ELR (cell line): ENCODE results near the gene GRK3.
"Not testable (repeated sequence)": the region's sequence is repeated elsewhere in the genome, so short reads cannot be mapped to it uniquely, and the experiment has no call there.

Experiments
- DNase-seq: peaks from one replicate; pipeline ENCODE4 v3.0.0-alpha.2; 2015; ENCODE audit warnings: low read depth

The GRK3 gene

GRCh38 chr22:25564320-25564978, at the start of gene GRK3:
Gene GRK3, plus strand, starts transcription at chr22:25564675. Its CDS starts 366 bp downstream, at chr22:25565041.
- DNase-seq: peak; percentile 66

- DNase-seq: no peak
Measured at GRCh38 chr22:25518000-25518663, 46.3 kb upstream of the GRK3 start.

GRCh38 chr22:25525376-25525775, 39.1 kb upstream of the GRK3 start:
- DNase-seq: no peak

- not testable (repeated sequence) for DNase-seq
Measured at GRCh38 chr22:25525804-25526584, 38.5 kb upstream of the GRK3 start.

- DNase-seq: peak; percentile 33
Measured at GRCh38 chr22:25527016-25527415, 37.5 kb upstream of the GRK3 start.

GRCh38 chr22:25528068-25528467, 36.4 kb upstream of the GRK3 start:
- not testable (repeated sequence) for DNase-seq

GRCh38 chr22:25529059-25529458, 35.4 kb upstream of the GRK3 start:
- DNase-seq: not testable (repeated sequence)

GRCh38 chr22:25529541-25530137, 34.8 kb upstream of the GRK3 start:
- DNase-seq: not testable (repeated sequence)

GRCh38 chr22:25531677-25532076, 32.8 kb upstream of the GRK3 start:
- not testable (repeated sequence) for DNase-seq

GRCh38 chr22:25534724-25535123, 29.8 kb upstream of the GRK3 start:
- no peak for DNase-seq

- no peak for DNase-seq
Measured at GRCh38 chr22:25536589-25536988, 27.9 kb upstream of the GRK3 start.

GRCh38 chr22:25540166-25540907, 24.1 kb upstream of the GRK3 start:
- no peak for DNase-seq

GRCh38 chr22:25540908-25541660, 23.4 kb upstream of the GRK3 start:
- DNase-seq: no peak

GRCh38 chr22:25542191-25542590, 22.3 kb upstream of the GRK3 start:
- no peak for DNase-seq

- DNase-seq: no peak
Measured at GRCh38 chr22:25542720-25543402, 21.6 kb upstream of the GRK3 start.

GRCh38 chr22:25545146-25545545, 19.3 kb upstream of the GRK3 start:
- no peak for DNase-seq

- DNase-seq: no peak
Measured at GRCh38 chr22:25545672-25546071, 18.8 kb upstream of the GRK3 start.

GRCh38 chr22:25546242-25546641, 18.2 kb upstream of the GRK3 start:
- DNase-seq: no peak

- DNase-seq: no peak
Measured at GRCh38 chr22:25546751-25547150, 17.7 kb upstream of the GRK3 start.

GRCh38 chr22:25548866-25549464, 15.5 kb upstream of the GRK3 start:
- no peak for DNase-seq
